Sigmoid colon (tissue), 7 donors: ENCODE data around the gene BCL2L1. TPM values are rescaled to one million over a fixed set of nuclear protein-coding genes. Genes with fewer than 3 reads are reported as not detected.

Experiments
- DNase-seq: peaks from one replicate; pipeline ENCODE4 v3.0.0-alpha.2; 2019
- H3K27ac ChIP-seq, 4 donors: fragments of 200-600 bp; sonication (generic); one replicate each; pipeline ENCODE4 v1.5.1; 2016 to 2019; ENCODE audit warnings: mild to moderate bottlenecking in 1 of 4
- H3K27me3 ChIP-seq, 3 donors: fragments of 200-600 bp; sonication (generic); one replicate each; pipeline ENCODE4 v1.5.1; 2019; ENCODE audit warnings: mild to moderate bottlenecking in 1 of 3
- H3K36me3 ChIP-seq, 4 donors: fragments of 200-600 bp; sonication (generic); one replicate each; pipeline ENCODE4 v1.5.1; 2016 to 2019
- H3K4me1 ChIP-seq, 4 donors: fragments of 200-600 bp; sonication (generic); one replicate each; pipeline ENCODE4 v1.5.1; 2017 to 2019
- H3K4me3 ChIP-seq, 4 donors: fragments of 200-600 bp; sonication (generic); one replicate each; pipeline ENCODE4 v1.5.1; 2017 to 2019; ENCODE audit warnings: mild to moderate bottlenecking in 2 of 4, moderate library complexity in 1 of 4
- H3K9me3 ChIP-seq, 4 donors: fragments of 200-600 bp in 3 of 4; sonication (generic) in 3 of 4; one replicate each; pipeline versions ENCODE4 v1.5.1 to v1.6.1; 2013 to 2019
- CTCF ChIP-seq, 4 experiments: fragments of 450-650 bp in 3 of 4; fragments of 200-600 bp in 1 of 4; IDR thresholded peaks; one replicate each; pipeline ENCODE4 v1.5.1; 2016 to 2019; ENCODE audit warnings: antibody characterized with exemption in 4 of 4, mild to moderate bottlenecking in 3 of 4, moderate library complexity in 2 of 4
- EP300 ChIP-seq, 4 donors: sonication (generic); formaldehyde crosslinking; IDR thresholded peaks; one replicate each; pipeline ENCODE4 v1.6.1; 2017; ENCODE audit warnings: antibody characterized with exemption in 4 of 4
- POLR2A ChIP-seq, 2 donors: fragments of 450-650 bp; IDR thresholded peaks; one replicate each; pipeline ENCODE4 v1.6.1; 2016; ENCODE audit warnings: antibody characterized with exemption in 2 of 2, mild to moderate bottlenecking in 2 of 2, moderate library complexity in 2 of 2
- POLR2AphosphoS5 ChIP-seq, 4 donors: sonication (generic); formaldehyde crosslinking; IDR thresholded peaks; one replicate each; pipeline ENCODE4 v1.6.1; 2017; ENCODE audit warnings: antibody characterized with exemption in 4 of 4
- WGBS, 2 donors: extraction: QIAGEN DNeasy Blood & Tissue Kit; methylation state at CpG; one replicate each; pipeline ENCODE4 v1.1.7; 2013; 5-methylcytosine and 5-hydroxymethylcytosine counted together
- intact Hi-C: fragments of 100-400 bp; cut with DNase I; formaldehyde crosslinking; loops from one replicate; pipeline ENCODE4 v1.15.1; 2023
- polyA plus RNA-seq, 3 donors: library from polyadenylated mRNA; stranded (reverse); fragments of 200-250 nt; gene quantifications; one replicate each; pipeline ENCODE4 v1.2.3, GENCODE V29; 2013
- total RNA-seq, 4 donors: library from RNA; depleted of rRNA; stranded (reverse); fragments of >200 nt; gene quantifications; one replicate each; pipeline ENCODE4 v1.1.0, GENCODE V29; 2016
- donor health status: healthy with polysubstance abuse.
- donor health status: Bipolar disorder and iron deficiency.
- donor health status: healthy.

The BCL2L1 gene
- 10 to 100 TPM; 53.2 to 71.3 (median 55.7) TPM for total RNA-seq
- polyA plus RNA-seq, result 10 to 100 TPM; 76.1 to 94.8 (median 78.7) TPM

GRCh38 chr20:31722257-31723068, at the start of gene BCL2L1:
TSS of gene BCL2L1 (minus strand) at chr20:31722868. CDS start at chr20:31722218, 650 bp downstream.
- peak within 1 kb of the TSS; percentile 92 to 100 (median 98) for H3K27ac ChIP-seq
- peak; percentile 94 for DNase-seq
- H3K4me1 ChIP-seq, result peaks cover 0 to 46% (median 46%) of the 10 kb centered on the region in 4 donors
- WGBS, 2 donors, result 0 to 1% methylated on average over 38 of the region's 38 CpGs
- no peaks in the 10 kb centered on the region for H3K9me3 ChIP-seq
- H3K36me3 ChIP-seq, result peaks cover 0 to 19% (median 0%) of the 10 kb centered on the region in 4 donors
- no peaks in the 10 kb centered on the region for H3K27me3 ChIP-seq
- H3K4me3 ChIP-seq, result peak within 1 kb of the TSS; percentile 59 to 83 (median 78)
- intact Hi-C loops, result loop anchor here (1.0 to 5.0 kb wide), 2 partner anchors 61 to 150 kb away; no protein-coding TSS in a partner anchor
- TF ChIP-seq POLR2A (IDR thresholded peaks at IDR 0.05) (peak; percentile 30 to 47), POLR2AphosphoS5 (IDR thresholded peaks at IDR 0.05) (peak; percentile 66 to 80 (median 76)), CTCF (IDR thresholded peaks at IDR 0.05) (peak; percentile 66 to 89 (median 81)), EP300 (IDR thresholded peaks at IDR 0.05) (no peak)

GRCh38 chr20:31770243-31770642, 47.6 kb upstream of the BCL2L1 start:
- Histone ChIP-seq H3K36me3 (no peaks in the 10 kb centered on the region), H3K27me3 (no peaks in the 10 kb centered on the region), H3K9me3 (no peaks in the 10 kb centered on the region), H3K4me1 (no peaks in the 10 kb centered on the region), H3K27ac (no peak overlapping the region), H3K4me3 (no peak overlapping the region)
- 52 to 79% methylated on average over 1 of the region's 1 CpG for WGBS, 2 donors
- DNase-seq, result no peak
- intact Hi-C loops, result no loop called here
- no peak for TF ChIP-seq POLR2A (IDR thresholded peaks at IDR 0.05)
- no peak for TF ChIP-seq EP300 (IDR thresholded peaks at IDR 0.05)
- TF ChIP-seq POLR2AphosphoS5 (IDR thresholded peaks at IDR 0.05), result no peak
- no peak for TF ChIP-seq CTCF (IDR thresholded peaks at IDR 0.05)

GRCh38 chr20:31769681-31770080, 47.0 kb upstream of the BCL2L1 start:
- no peak overlapping the region for H3K27ac ChIP-seq
- intact Hi-C loops, result no loop called here
- TF ChIP-seq POLR2A (IDR thresholded peaks at IDR 0.05) (no peak), EP300 (IDR thresholded peaks at IDR 0.05) (no peak), CTCF (IDR thresholded peaks at IDR 0.05) (no peak), POLR2AphosphoS5 (IDR thresholded peaks at IDR 0.05) (no peak)
- H3K36me3 ChIP-seq, result no peaks in the 10 kb centered on the region
- no peak overlapping the region for H3K4me3 ChIP-seq
- WGBS, 2 donors, result 90 to 96% methylated on average over 5 of the region's 5 CpGs
- DNase-seq, result no peak
- no peaks in the 10 kb centered on the region for H3K27me3 ChIP-seq
- no peaks in the 10 kb centered on the region for H3K4me1 ChIP-seq
- no peaks in the 10 kb centered on the region for H3K9me3 ChIP-seq

GRCh38 chr20:31767805-31768204, 45.1 kb upstream of the BCL2L1 start:
- 96 to 100% methylated on average over 3 of the region's 3 CpGs for WGBS, 2 donors

More at GRCh38 chr20:31767805-31768204, 45.1 kb upstream of the BCL2L1 start:
- TF ChIP-seq CTCF (IDR thresholded peaks at IDR 0.05) (no peak), POLR2A (IDR thresholded peaks at IDR 0.05) (no peak)
- intact Hi-C loops, result no loop called here
- no peaks in the 10 kb centered on the region for H3K36me3 ChIP-seq
- no peak for DNase-seq
- H3K4me3 ChIP-seq, result no peak overlapping the region
- no peaks in the 10 kb centered on the region for H3K27me3 ChIP-seq
- no peak overlapping the region for H3K27ac ChIP-seq
- H3K9me3 ChIP-seq, result no peaks in the 10 kb centered on the region
- no peaks in the 10 kb centered on the region for H3K4me1 ChIP-seq
